Uterus (tissue), 4 donors: Measurements from ENCODE around the gene CAB39. TPM values are rescaled to one million over a fixed set of nuclear protein-coding genes. Genes with fewer than 3 reads are reported as not detected.

Experiments used
- DNase-seq, 2 donors: peaks; one replicate each; pipeline ENCODE4 v3.0.0-alpha.2; 2019 to 2020
- H3K27ac ChIP-seq, 2 donors: fragments of 200-600 bp; sonication (generic); 1 replicate in 1 of 2; 2 replicates in 1 of 2; pipeline ENCODE4 v1.5.1; 2016 to 2018
- H3K27me3 ChIP-seq, 2 donors: fragments of 200-600 bp; sonication (generic); one replicate each; pipeline ENCODE4 v1.5.1; 2018 to 2019; ENCODE audit warnings: control low read depth in 1 of 2
- H3K36me3 ChIP-seq, 2 donors: fragments of 200-600 bp; sonication (generic); one replicate each; pipeline ENCODE4 v1.5.1; 2019; ENCODE audit warnings: control low read depth in 1 of 2
- H3K4me1 ChIP-seq, 2 donors: fragments of 200-600 bp; sonication (generic); one replicate each; pipeline ENCODE4 v1.5.1; 2018 to 2019; ENCODE audit warnings: control low read depth in 1 of 2
- H3K4me3 ChIP-seq, 2 donors: fragments of 200-600 bp; sonication (generic); 1 replicate in 1 of 2; 2 replicates in 1 of 2; pipeline ENCODE4 v1.5.1; 2018 to 2019; ENCODE audit warnings: mild to moderate bottlenecking in 1 of 2
- H3K9me3 ChIP-seq, 2 donors: fragments of 200-600 bp; sonication (generic); one replicate each; pipeline ENCODE4 v1.5.1; 2019; ENCODE audit warnings: control low read depth in 1 of 2
- CTCF ChIP-seq, 4 experiments: fragments of 200-600 bp in 2 of 4; fragments of 450-650 bp in 2 of 4; sonication (generic) in 2 of 4; IDR thresholded peaks; one replicate each; pipeline ENCODE4 v1.5.1; 2016 to 2019; ENCODE audit warnings: antibody characterized with exemption in 4 of 4, mild to moderate bottlenecking in 2 of 4, moderate library complexity in 1 of 4
- POLR2A ChIP-seq, 2 donors: fragments of 450-650 bp; IDR thresholded peaks; one replicate each; pipeline ENCODE4 v1.6.1; 2016; ENCODE audit warnings: antibody characterized with exemption in 2 of 2, mild to moderate bottlenecking in 1 of 2, moderate library complexity in 1 of 2
- intact Hi-C: fragments of 100-400 bp; cut with DNase I; formaldehyde crosslinking; loops from one replicate; pipeline ENCODE4 v1.15.1; 2023; ENCODE audit warnings: low total_unique reads
- total RNA-seq, 4 donors: library from RNA; depleted of rRNA in 3 of 4; stranded (reverse); fragments of >200 nt in 3 of 4; gene quantifications; one replicate each; pipeline versions ENCODE4 v1.1.0 to v1.2.4, GENCODE V29; 2014 to 2023
- donor health status: DM: yes; HTN: yes; CAD: no.

The CAB39 gene
- total RNA-seq, 4 donors from 2014 or later, result 33.6 to 121 (median 78.0) TPM

GRCh38 chr2:230678018-230678417, 34.6 kb upstream of the CAB39 start:
- H3K4me3 ChIP-seq, result no peak overlapping the region
- TF ChIP-seq CTCF (IDR thresholded peaks at IDR 0.05) (no peak), POLR2A (IDR thresholded peaks at IDR 0.05) (no peak)
- DNase-seq, result no peak

GRCh38 chr2:230678451-230678850, 34.2 kb upstream of the CAB39 start:
- Histone ChIP-seq H3K36me3 (no peaks in the 10 kb centered on the region), H3K27ac (no peak overlapping the region), H3K4me1 (no peaks in the 10 kb centered on the region), H3K9me3 (no peaks in the 10 kb centered on the region), H3K4me3 (no peak overlapping the region), H3K27me3 (no peaks in the 10 kb centered on the region)
- DNase-seq, result no peak
- intact Hi-C loops, result no loop called here
- no peak for TF ChIP-seq CTCF (IDR thresholded peaks at IDR 0.05)
- TF ChIP-seq POLR2A (IDR thresholded peaks at IDR 0.05), result no peak

More at GRCh38 chr2:230678018-230678417, 34.6 kb upstream of the CAB39 start:
- Histone ChIP-seq H3K36me3 (no peaks in the 10 kb centered on the region), H3K4me1 (no peaks in the 10 kb centered on the region), H3K27ac (no peak overlapping the region), H3K27me3 (no peaks in the 10 kb centered on the region), H3K9me3 (no peaks in the 10 kb centered on the region)
- intact Hi-C loops, result no loop called here

- intact Hi-C loops, result no loop called here
- Histone ChIP-seq H3K9me3 (no peaks in the 10 kb centered on the region), H3K4me1 (no peaks in the 10 kb centered on the region), H3K4me3 (no peak overlapping the region), H3K27me3 (no peaks in the 10 kb centered on the region), H3K36me3 (no peaks in the 10 kb centered on the region), H3K27ac (no peak overlapping the region)
- DNase-seq, result no peak
- no peak for TF ChIP-seq POLR2A (IDR thresholded peaks at IDR 0.05)
- TF ChIP-seq CTCF (IDR thresholded peaks at IDR 0.05), result no peak
These were observed 32.0 kb upstream of the CAB39 start for GRCh38 chr2:230680463-230681170.

GRCh38 chr2:230681171-230681545, 31.5 kb upstream of the CAB39 start:
- intact Hi-C loops, result no loop called here
- TF ChIP-seq CTCF (IDR thresholded peaks at IDR 0.05) (no peak), POLR2A (IDR thresholded peaks at IDR 0.05) (no peak)
- H3K36me3 ChIP-seq, result no peaks in the 10 kb centered on the region
- H3K4me1 ChIP-seq, result no peaks in the 10 kb centered on the region
- no peak for DNase-seq
- no peak overlapping the region for H3K4me3 ChIP-seq
- no peaks in the 10 kb centered on the region for H3K9me3 ChIP-seq
- no peaks in the 10 kb centered on the region for H3K27me3 ChIP-seq
- no peak overlapping the region for H3K27ac ChIP-seq

GRCh38 chr2:230682546-230682945, 30.1 kb upstream of the CAB39 start:
- no peaks in the 10 kb centered on the region for H3K36me3 ChIP-seq
- H3K9me3 ChIP-seq, result no peaks in the 10 kb centered on the region
- TF ChIP-seq POLR2A (IDR thresholded peaks at IDR 0.05), result no peak
- TF ChIP-seq CTCF (IDR thresholded peaks at IDR 0.05), result no peak
- H3K4me3 ChIP-seq, result no peak overlapping the region
- intact Hi-C loops, result no loop called here
- no peak for DNase-seq
- H3K27ac ChIP-seq, result no peak overlapping the region
- no peaks in the 10 kb centered on the region for H3K27me3 ChIP-seq
- no peaks in the 10 kb centered on the region for H3K4me1 ChIP-seq
